Adrenal gland (tissue), 5 donors: ENCODE data around the gene MORN1.

Experiments used
- CTCF ChIP-seq, 6 experiments: fragments of 450-650 bp in 4 of 6; fragments of 200-600 bp in 2 of 6; sonication (generic) in 1 of 6; IDR thresholded peaks; 1 replicate in 5 of 6; 2 replicates in 1 of 6; pipeline versions ENCODE4 v1.5.1 to v1.8.0; 2016 to 2021; ENCODE audit warnings: antibody characterized with exemption in 6 of 6, mild to moderate bottlenecking in 2 of 6, moderate library complexity in 1 of 6
- POLR2A ChIP-seq, 2 donors: fragments of 450-650 bp; IDR thresholded peaks; one replicate each; pipeline ENCODE4 v1.6.1; 2017; ENCODE audit warnings: antibody characterized with exemption in 2 of 2, mild to moderate bottlenecking in 2 of 2, moderate library complexity in 1 of 2
- donor health status: DM: no; HTN: no; CAD: no.

DNA sequence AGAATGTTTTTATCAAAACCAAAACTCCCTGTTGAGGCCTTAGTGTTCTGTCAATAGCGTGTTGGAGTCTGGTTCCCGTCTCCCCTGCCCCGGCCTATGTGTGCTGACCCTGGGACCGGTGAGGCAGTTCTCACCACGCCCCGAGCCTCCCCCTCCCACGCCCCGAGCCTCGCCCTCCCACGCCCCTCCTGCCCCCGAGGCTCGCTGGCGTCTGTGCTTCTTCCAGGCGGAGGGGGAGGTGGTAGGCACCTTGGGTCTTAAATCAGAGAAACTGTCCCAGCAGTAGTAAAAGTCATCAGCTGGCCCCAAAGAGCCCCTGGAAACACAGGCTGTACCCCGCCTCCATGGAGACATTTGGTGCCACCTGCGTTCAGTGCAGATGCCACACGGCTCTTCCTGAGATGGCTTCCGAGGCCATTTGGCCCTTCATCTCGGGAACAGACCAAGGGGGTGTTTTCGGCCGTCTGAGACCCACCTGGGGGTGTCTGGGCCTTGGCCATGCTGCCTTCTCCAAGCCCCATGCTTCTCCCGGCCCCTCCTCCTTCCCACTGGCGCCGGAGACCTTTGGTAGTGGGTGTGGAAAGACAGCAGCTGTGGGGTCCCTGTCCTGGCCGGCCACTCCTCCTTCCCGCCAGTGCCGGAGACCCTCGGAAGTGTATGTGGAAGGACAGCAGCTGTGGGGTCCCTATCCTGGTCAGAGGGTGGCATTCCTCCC is 118.5 kb downstream of the MORN1 start:
- TF ChIP-seq POLR2A (IDR thresholded peaks at IDR 0.05) (no peak), CTCF (IDR thresholded peaks at IDR 0.05) (no peak)
